ENCODE results near the gene UBE2N.

Gene UBE2N

GRCh38 chr12:93379326-93379980 lies 62.3 kb downstream of the UBE2N start:
- DNase-seq = no peak

- DNase-seq = no peak
Observed at GRCh38 chr12:93378998-93379325, 62.8 kb downstream of the UBE2N start.

DNA sequence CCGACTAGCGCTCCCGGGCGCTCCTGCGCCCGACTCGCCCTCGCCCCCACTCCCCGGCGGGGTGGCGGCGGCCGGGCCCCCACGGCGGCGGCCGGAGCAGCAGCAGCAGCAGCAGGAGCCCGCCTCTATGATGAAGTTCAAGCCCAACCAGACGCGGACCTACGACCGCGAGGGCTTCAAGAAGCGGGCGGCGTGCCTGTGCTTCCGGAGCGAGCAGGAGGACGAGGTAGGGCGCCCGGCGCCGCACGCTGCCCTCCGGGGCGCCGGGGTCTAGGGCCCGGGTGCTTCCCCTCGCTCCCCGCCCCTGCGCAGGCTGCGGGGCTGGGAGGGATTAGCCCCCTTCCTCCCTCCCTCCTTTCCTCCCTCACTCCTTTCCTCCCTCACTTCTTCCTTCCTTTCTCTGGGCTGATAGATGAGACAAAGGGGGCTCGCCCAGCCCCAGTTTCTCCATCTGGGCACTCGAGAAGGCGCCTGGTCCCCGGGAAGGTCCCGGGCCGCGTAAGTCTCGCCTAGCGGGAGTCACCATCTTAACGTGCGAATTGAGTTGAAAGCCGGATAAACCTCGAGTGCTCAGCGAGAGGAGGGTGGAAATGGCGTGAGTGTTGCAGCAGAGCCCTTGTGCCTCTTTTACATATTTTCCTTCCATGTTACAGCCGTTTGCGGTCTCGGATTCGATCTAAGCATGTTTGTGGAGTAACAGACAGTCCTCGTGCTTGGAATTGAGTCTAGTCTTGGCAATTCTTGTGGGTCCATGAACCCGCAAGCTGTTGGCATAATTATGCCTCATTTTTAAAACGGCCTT lies 63.4 kb downstream of the UBE2N start:
- DNase-seq = peak; percentile 47

DNA sequence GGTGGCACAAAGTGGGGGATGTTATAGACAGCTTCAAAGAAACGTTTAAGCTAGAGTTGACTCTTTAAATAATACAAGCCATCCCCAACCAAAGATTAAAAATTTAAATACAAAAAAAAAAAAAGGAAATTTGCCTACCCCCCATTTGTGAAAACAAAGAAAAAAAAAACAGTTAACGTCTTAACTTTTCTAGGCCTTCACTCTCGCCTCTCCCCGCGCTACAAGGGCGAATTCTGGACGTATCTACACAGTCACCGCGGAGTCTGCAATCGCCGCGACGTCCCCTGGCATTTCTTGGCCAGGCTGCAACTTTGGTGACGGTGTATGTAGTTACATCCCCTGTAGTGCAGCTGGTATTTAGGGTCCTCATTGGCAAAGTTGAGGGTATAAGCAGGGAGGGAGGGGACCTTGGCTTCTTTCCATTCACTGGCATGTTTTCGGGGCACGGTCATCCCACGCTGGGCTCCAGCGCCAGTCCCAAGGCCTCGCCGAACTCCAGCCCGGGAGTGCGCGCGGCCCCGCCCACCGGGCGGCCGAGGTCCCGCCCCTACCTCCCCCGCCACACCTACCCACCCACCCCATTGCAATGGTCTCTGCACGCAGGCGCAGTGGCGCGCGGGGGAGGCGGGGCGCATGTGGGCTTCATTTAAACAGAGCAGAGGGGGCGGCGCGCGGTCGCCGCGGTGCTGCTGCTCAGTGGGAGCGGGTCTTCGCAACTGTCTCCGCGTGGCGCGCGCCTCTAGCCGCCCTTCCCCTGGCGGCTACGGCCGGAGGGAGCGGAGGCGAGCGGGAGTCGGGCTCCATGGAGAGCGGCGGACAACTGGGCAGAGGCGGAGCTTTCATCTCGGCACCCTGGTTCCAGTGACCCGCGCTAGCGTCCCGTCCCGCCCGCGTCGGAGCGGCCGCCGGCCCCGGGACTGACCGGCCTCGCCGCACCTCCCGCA lies 64.2 kb downstream of the UBE2N start, which contains the start of gene NUDT4:
Gene NUDT4 (plus strand): TSS at position 674 of the 944 bp plus-strand sequence. CDS start 398 bp downstream, outside the sequence.
- DNase-seq = peak; percentile 95

DNA sequence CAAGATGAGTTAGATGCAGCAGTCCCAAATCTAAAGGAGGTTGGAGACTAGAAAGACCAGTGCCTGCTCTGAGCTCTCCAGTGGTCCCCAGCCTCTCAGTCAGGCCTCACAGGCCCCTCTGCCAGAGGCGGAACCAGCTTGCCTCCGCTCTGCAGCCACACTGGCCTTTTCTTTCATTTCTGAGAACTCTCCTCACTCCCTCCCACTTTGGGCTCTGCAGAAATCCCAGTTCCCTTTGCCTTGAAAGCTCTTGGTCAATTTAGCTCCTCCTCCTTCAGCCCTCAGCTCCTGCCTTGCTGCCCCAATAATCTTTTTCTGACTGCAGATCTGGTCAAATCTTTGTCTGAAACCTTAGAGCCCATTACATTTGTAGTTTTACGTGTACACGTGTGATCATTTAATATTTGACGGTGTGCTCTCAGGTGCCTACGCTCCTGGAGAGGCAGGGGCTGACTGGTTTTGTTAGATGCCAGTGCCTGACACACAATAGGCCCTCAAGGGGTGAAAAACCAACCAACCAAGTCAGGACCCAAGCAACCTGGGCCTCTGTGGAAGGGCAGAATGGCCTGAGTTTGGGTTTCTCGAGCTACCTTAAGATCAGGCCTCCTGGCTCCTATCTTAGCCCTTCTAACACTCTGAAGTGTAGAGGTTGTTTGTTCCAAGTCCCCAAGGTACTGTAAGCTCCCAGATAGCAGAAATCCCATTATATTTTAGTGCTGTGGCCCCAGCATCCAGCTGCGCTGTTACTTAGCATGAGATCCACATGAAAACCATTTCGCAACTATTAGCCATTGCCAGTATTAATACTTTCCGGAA lies 65.1 kb downstream of the UBE2N start:
- no peak for DNase-seq

DNA sequence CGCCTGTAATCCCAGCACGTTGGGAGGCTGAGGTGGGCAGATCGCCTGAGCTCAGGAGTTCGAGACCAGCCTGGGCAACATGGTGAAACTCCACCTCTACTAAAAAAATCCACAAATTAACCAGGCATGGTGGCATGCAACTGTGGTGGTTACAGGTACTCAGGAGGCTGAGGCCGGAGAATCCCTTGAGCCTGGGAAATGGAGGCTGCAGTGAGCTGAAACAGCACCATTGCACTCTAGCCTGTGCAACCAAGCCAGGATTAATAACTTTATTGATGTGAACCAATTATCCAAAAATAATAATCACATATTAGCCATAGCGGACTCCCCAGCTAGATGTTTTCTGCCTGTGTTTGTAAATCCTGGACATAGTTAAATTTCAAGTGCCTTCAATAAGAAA lies 65.8 kb downstream of the UBE2N start:
- DNase-seq = no peak

GRCh38 chr12:93373961-93374656 lies 67.6 kb downstream of the UBE2N start:
- no peak for DNase-seq

GRCh38 chr12:93370947-93371346 lies 70.8 kb downstream of the UBE2N start:
- no peak for DNase-seq

GRCh38 chr12:93369505-93369904 lies 72.2 kb downstream of the UBE2N start:
- DNase-seq = no peak

- no peak for DNase-seq
Observed at GRCh38 chr12:93368766-93369165, 73.0 kb downstream of the UBE2N start.

DNA sequence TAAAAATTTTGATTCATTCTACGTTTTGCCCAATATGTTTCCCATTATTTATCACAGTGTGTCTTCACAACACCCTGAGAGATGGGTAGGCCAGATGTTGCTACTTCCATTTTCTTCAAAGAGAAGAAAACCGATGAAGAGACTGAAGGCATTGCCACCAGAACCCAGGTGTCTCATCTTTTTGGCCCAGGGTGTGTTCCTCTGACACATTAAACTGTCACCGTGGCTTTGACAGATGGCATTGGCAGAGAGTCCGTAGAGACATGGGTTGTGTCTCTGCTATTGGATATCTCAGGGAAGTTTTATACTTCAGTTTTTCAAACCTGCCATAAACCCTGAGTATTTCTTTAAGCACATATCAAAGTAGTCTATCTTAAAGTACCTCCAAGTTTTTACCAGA lies 75.3 kb downstream of the UBE2N start:
- DNase-seq = no peak

DNA sequence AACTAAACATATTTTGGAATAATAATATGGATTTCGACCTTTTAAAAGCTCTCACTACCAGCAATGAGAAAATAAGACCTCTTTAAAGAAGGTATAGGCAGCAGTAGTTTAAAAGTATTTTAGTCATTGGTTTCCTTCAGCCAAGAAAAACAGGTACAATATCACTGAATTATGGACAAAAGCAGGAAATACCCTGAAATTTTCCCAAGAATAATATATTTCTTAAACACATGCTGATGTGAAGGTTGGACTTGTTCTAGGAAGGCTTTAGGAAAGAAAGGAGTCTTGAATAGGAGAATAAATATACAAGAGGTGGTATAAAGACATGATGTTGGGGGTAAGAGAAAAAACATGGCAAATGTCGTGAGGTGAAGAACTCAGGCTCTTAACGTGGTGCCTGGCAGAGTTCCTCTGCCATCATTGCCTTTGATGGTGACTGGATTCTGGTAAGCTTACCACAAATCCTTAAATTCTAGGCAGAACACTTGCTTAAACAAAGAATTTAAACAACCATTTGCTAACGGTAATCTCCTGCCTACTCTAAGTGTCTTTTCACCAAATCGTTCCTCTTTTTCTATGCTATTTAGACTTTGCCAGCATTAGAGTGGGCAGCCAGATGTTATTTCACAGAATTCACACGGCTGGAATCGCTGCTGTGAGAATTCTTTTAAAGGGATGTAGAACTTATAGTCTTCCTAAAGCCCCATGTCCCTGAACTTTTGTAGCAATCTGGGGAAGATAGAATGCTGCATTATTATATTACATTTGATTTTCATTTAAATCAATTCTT lies 75.9 kb downstream of the UBE2N start:
- DNase-seq = no peak

- no peak for DNase-seq
Observed at GRCh38 chr12:93363841-93364297, 77.9 kb downstream of the UBE2N start.

- no peak for DNase-seq
Observed at GRCh38 chr12:93361151-93361919, 80.4 kb downstream of the UBE2N start.

GRCh38 chr12:93360688-93361087 lies 81.1 kb downstream of the UBE2N start:
- DNase-seq = no peak

DNA sequence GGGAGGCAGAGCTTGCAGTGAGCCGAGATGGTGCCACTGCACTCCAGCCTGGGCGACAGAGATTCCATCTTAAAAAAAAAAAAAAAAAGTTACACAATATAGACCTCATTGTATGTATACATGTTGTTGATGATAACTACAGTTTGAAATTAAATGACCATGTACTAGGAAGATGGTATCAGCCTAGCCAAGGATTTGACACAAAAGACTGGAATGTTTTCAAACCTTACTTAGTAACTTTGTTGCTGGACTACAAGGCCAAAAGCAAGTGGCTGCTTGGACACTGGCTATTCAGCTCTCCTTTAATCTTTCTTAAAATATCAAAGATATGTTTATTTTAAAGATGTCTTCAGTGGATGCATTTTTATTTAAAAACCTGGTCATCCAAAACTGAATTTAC lies 82.9 kb downstream of the UBE2N start:
- DNase-seq = no peak

DNA sequence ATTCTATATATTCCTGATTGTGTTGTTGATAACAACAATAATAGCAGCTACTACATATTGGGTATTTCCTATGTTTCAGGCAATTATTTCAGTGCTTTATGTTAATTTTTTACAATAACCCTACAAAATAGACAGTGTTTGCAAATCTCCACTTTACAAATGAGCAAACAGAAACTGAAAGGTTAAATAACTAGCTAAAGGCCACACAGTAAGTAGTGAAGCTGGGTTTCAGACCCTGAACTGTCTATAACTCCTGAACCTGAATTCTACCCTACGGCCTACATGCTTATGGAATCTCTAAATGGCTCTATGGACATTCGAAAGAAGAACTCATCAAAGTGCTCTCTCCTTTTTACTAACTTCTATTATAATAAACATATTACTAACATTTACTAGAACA lies 83.7 kb downstream of the UBE2N start:
- DNase-seq = no peak

- DNase-seq = no peak
Observed at GRCh38 chr12:93356214-93356613, 85.5 kb downstream of the UBE2N start.
